Keratinocyte (primary cell): ENCODE results near the gene ZC3H18.

Source experiments
- CTCF ChIP-seq, 3 experiments: IDR thresholded peaks in 1 of 3; conservative IDR thresholded peaks in 1 of 3; optimal IDR thresholded peaks in 1 of 3; 2 replicates in 2 of 3; 3 replicates in 1 of 3; pipeline versions ENCODE3 to v1.5.1; 2011; ENCODE audit warnings: low read length in 3 of 3, mild to moderate bottlenecking in 3 of 3, moderate library complexity in 2 of 3, control low read depth in 1 of 3, inconsistent platforms in 1 of 3; ENCODE audit not compliant: insufficient read depth in 2 of 3; ENCODE audit errors: extremely low read depth in 1 of 3
- EZH2 ChIP-seq: IDR thresholded peaks from one replicate; pipeline ENCODE4 v1.6.1; 2012; ENCODE audit warnings: inconsistent platforms, mild to moderate bottlenecking, low read length, moderate library complexity

DNA sequence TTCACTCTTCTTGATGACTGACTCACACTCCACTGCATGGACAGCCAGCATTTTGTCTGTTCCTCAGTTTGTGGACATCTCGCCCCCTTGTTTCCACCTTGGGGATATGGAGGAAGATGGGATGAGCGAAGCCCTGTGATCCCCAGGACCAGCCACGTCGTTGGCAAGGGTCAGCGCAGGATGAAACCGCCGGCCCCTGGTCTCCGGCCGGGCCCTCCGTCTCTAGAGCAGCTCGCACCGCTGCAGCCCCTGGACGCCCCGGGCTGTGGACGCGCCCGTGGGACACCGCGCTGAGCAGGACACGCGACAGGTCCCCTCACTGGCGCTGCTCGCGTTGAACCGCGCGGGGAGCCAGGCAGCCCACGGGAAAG, 604 bp upstream of the ZC3H18 start:
- TF ChIP-seq CTCF (optimal IDR thresholded peaks at IDR 0.05 in 1 of 3, IDR thresholded peaks at IDR 0.05 in 1 of 3, conservative IDR thresholded peaks at IDR 0.05 in 1 of 3; ENCODE audit: extremely low read depth in 1 of 3, insufficient read depth in 2 of 3, low read length in 3 of 3) (no peak), EZH2 (no peak)
